OCI-LY3 (cell line): ENCODE measurements around the gene BTBD17.

ENCODE experiments used
- CTCF ChIP-seq: fragments of 200-600, 300-600 bp; sonication (generic); IDR thresholded peaks from 2 replicates; pipeline ENCODE4 v1.5.1; 2014; ENCODE audit warnings: antibody characterized with exemption, low read length, low read depth
- EZH2phosphoT487 ChIP-seq: fragments of 200-600 bp; shearing (Covaris generic); IDR thresholded peaks from 2 replicates; pipeline ENCODE4 v1.6.1; 2018; ENCODE audit warnings: antibody characterized with exemption, mixed run types, low read depth

GRCh38 chr17:74368341-74369081 is 6.8 kb upstream of the BTBD17 start:
- TF ChIP-seq CTCF (peak; percentile 86), EZH2phosphoT487 (no peak)
